Left ventricle myocardium inferior (tissue), 1 donor: ENCODE results near the gene TPX2. TPM values are rescaled to one million over a fixed set of nuclear protein-coding genes. Genes with fewer than 3 reads are reported as not detected.

Experiments used
- DNase-seq: peaks from one replicate; pipeline ENCODE4 v3.0.0-alpha.2; 2020
- H3K27ac ChIP-seq: fragments of 200-600 bp; replicated peaks from 2 replicates; pipeline ENCODE4 v1.8.0; 2021
- H3K27me3 ChIP-seq: fragments of 200-600 bp; 2 replicates; pipeline ENCODE4 v1.8.0; 2021; ENCODE audit warnings: low read depth
- H3K36me3 ChIP-seq: fragments of 200-600 bp; 2 replicates; pipeline ENCODE4 v1.8.0; 2021
- H3K4me1 ChIP-seq: fragments of 200-600 bp; 2 replicates; pipeline ENCODE4 v1.8.0; 2021
- H3K4me3 ChIP-seq: fragments of 200-600 bp; 2 replicates; pipeline ENCODE4 v1.8.0; 2021; ENCODE audit warnings: mild to moderate bottlenecking, moderate library complexity
- H3K9me3 ChIP-seq: fragments of 200-600 bp; replicated peaks from 2 replicates; pipeline ENCODE4 v1.8.0; 2021
- CTCF ChIP-seq: fragments of 200-600 bp; IDR thresholded peaks from 2 replicates; pipeline ENCODE4 v1.8.0; 2021; ENCODE audit warnings: antibody characterized with exemption, mild to moderate bottlenecking, borderline replicate concordance
- intact Hi-C: fragments of 100-400 bp; cut with micrococcal nuclease; formaldehyde crosslinking; loops from one replicate; pipeline ENCODE4 v1.11.0; 2022
- total RNA-seq: library from RNA; stranded (reverse); fragmentation: NEBNext Ultra II Directional; extraction: Animal tissue kit (Norgen Biotek cat#: 25700); gene quantifications from one replicate; pipeline ENCODE4 v1.2.1, GENCODE V29; 2021
- donor health status: DM: no; HTN: yes; CAD: no; lungs with severe emphysema.

TPX2 gene
- total RNA-seq, 1 donor from 2014 or later: 0.71 TPM

DNA sequence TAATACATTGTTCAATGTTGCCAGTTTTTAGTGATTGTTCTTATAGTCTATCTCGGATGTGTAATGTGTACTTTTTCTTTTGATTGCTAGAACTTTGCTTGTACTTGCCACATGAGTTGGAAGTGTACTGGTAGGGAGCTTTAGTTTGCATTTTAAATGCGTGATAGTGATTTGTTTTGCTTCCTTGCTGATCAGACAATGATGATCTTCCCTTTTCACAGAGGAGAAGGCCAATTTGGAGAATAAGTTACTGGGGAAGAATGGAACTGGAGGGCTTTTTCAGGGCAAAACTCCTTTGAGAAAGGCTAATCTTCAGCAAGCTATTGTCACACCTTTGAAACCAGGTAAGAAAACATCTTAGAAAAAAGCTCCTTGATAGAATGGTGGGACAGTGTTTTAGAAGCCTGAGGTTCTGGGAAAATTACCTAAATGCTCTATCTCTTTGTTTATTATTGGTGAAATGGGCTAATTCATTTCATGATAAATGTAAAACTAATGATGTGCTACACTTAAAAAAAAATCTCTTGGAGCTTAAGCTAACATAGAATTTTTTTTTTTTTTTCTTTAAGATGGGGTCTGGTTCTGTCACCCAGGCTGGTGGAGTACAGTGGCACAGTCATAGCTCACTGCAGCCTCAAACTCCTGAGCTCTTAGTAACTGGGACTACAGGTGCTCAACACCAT lies 20.9 kb downstream of the TPX2 start:
- TF ChIP-seq CTCF: no peak
- intact Hi-C loops: no loop called here
- H3K27ac ChIP-seq: no peak overlapping the region
- no peaks in the 10 kb centered on the region for H3K4me1 ChIP-seq
- no peak overlapping the region for H3K4me3 ChIP-seq
- no peaks in the 10 kb centered on the region for H3K36me3 ChIP-seq
- no peaks in the 10 kb centered on the region for H3K9me3 ChIP-seq
- no peak for DNase-seq
- no peaks in the 10 kb centered on the region for H3K27me3 ChIP-seq

DNA sequence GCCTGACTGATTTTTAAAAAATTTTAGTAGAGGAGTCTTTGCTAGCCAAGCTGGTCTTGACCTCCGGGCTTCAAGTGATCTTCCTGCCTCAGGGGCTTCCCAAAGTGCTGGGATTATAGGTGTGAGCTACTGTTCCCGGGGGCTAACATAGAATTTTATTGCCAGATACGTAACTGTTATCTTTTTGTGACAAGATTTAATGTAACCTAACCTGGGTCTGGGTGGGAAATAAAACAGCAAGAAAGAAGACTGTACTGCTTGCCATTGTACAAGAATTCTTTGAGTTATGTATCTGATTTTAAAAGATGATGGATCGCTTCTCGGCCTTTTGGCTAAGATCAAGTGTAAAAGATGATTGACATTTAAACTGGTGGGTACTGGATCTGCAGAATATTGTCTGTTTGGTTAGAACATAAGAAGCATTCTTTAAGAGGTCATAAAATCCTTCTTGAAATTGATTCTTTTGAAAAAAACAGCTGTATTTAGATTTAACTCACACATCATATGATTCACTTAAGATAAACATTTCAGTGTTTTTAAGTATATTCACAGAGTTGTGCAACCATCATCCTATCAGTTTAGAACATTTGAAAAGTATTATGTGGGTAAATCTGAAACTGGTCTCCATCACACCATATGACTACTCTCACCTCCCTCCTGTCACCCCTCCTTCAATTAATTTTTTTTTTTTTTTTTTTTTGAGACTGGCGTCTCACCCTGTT lies 21.6 kb downstream of the TPX2 start:
- Histone ChIP-seq H3K36me3 (no peaks in the 10 kb centered on the region), H3K9me3 (no peaks in the 10 kb centered on the region), H3K4me3 (no peak overlapping the region), H3K27me3 (no peaks in the 10 kb centered on the region), H3K4me1 (no peaks in the 10 kb centered on the region), H3K27ac (no peak overlapping the region)
- DNase-seq: no peak
- intact Hi-C loops: no loop called here
- no peak for TF ChIP-seq CTCF

GRCh38 chr20:31764641-31765305 lies 25.7 kb downstream of the TPX2 start:
- Histone ChIP-seq H3K4me1 (no peaks in the 10 kb centered on the region), H3K27me3 (no peaks in the 10 kb centered on the region), H3K4me3 (no peak overlapping the region), H3K36me3 (no peaks in the 10 kb centered on the region), H3K27ac (no peak overlapping the region), H3K9me3 (no peaks in the 10 kb centered on the region)
- TF ChIP-seq CTCF: no peak
- no peak for DNase-seq
- intact Hi-C loops: no loop called here

- TF ChIP-seq CTCF: no peak
- no peaks in the 10 kb centered on the region for H3K4me1 ChIP-seq
- H3K4me3 ChIP-seq: no peak overlapping the region
- no peaks in the 10 kb centered on the region for H3K9me3 ChIP-seq
- no peaks in the 10 kb centered on the region for H3K36me3 ChIP-seq
- H3K27me3 ChIP-seq: no peaks in the 10 kb centered on the region
- no peak overlapping the region for H3K27ac ChIP-seq
- intact Hi-C loops: no loop called here
- no peak for DNase-seq
Observed at GRCh38 chr20:31767805-31768204, 28.7 kb downstream of the TPX2 start.

GRCh38 chr20:31769681-31770080 lies 30.6 kb downstream of the TPX2 start:
- H3K4me1 ChIP-seq: no peaks in the 10 kb centered on the region
- TF ChIP-seq CTCF: no peak
- no peak for DNase-seq
- H3K4me3 ChIP-seq: no peak overlapping the region
- no peaks in the 10 kb centered on the region for H3K36me3 ChIP-seq
- H3K9me3 ChIP-seq: no peaks in the 10 kb centered on the region
- intact Hi-C loops: no loop called here
- no peak overlapping the region for H3K27ac ChIP-seq
- no peaks in the 10 kb centered on the region for H3K27me3 ChIP-seq
